Measurements from ENCODE around the gene CEP170B.
"Not testable (repeated sequence)": the region's sequence is repeated elsewhere in the genome, so short reads cannot be mapped to it uniquely, and the experiment has no call there.

The CEP170B gene

GRCh38 chr14:104880584-104881210 is 15.6 kb downstream of the CEP170B start:
- Histone ChIP-seq H3K4me3 (no peak overlapping the region), H3K27ac (no peak overlapping the region)
- no peak for TF ChIP-seq CTCF (IDR thresholded peaks at IDR 0.05)
- DNase-seq (ENCODE audit: low spot score): no peak

- no peak for DNase-seq (ENCODE audit: low spot score)
- Histone ChIP-seq H3K4me3 (no peak overlapping the region), H3K27ac (no peak overlapping the region)
- TF ChIP-seq CTCF (IDR thresholded peaks at IDR 0.05): no peak
These were observed 16.4 kb downstream of the CEP170B start for GRCh38 chr14:104881369-104881979.

GRCh38 chr14:104882325-104882973 is 17.4 kb downstream of the CEP170B start:
- Histone ChIP-seq H3K4me3 (no peak overlapping the region), H3K27ac (no peak overlapping the region)
- no peak for TF ChIP-seq CTCF (IDR thresholded peaks at IDR 0.05)
- no peak for DNase-seq (ENCODE audit: low spot score)

GRCh38 chr14:104882991-104883660 is 18.1 kb downstream of the CEP170B start:
- no peak overlapping the region for H3K27ac ChIP-seq
- H3K4me3 ChIP-seq: no peak overlapping the region
- no peak for DNase-seq (ENCODE audit: low spot score)
- TF ChIP-seq CTCF (IDR thresholded peaks at IDR 0.05): no peak

- no peak for TF ChIP-seq CTCF (IDR thresholded peaks at IDR 0.05)
- no peak overlapping the region for H3K27ac ChIP-seq
- no peak for DNase-seq (ENCODE audit: low spot score)
- no peak overlapping the region for H3K4me3 ChIP-seq
These were observed 18.8 kb downstream of the CEP170B start for GRCh38 chr14:104883681-104884361.

- DNase-seq (ENCODE audit: low spot score); H3K27ac ChIP-seq: not testable (repeated sequence)
These were observed 19.3 kb downstream of the CEP170B start for GRCh38 chr14:104884381-104884780.

More at GRCh38 chr14:104884381-104884780, 19.3 kb downstream of the CEP170B start:
- not testable (repeated sequence) for H3K4me3 ChIP-seq

All from coronary artery (tissue), 2 donors.